ENCODE measurements around the gene ARL5A.

Gene ARL5A

GRCh38 chr2:151777935-151778334 is 50.3 kb downstream of the ARL5A start:
- TF ChIP-seq CTCF (IDR thresholded peaks at IDR 0.05; ENCODE audit: insufficient read depth, missing control alignments), result no peak
- no peak for DNase-seq (ENCODE audit: insufficient read length, low spot score)
- FAIRE-seq, result no peak

GRCh38 chr2:151777487-151777886 is 50.7 kb downstream of the ARL5A start:
- FAIRE-seq, result no peak
- no peak for DNase-seq (ENCODE audit: insufficient read length, low spot score)
- peak; percentile 19 for TF ChIP-seq CTCF (IDR thresholded peaks at IDR 0.05; ENCODE audit: insufficient read depth, missing control alignments)

- no peak for TF ChIP-seq CTCF (IDR thresholded peaks at IDR 0.05; ENCODE audit: insufficient read depth, missing control alignments)
- no peak for FAIRE-seq
- no peak for DNase-seq (ENCODE audit: insufficient read length, low spot score)
Measured at GRCh38 chr2:151776367-151776766, 51.9 kb downstream of the ARL5A start.

GRCh38 chr2:151775057-151775740 is 53.0 kb downstream of the ARL5A start:
- DNase-seq (ENCODE audit: insufficient read length, low spot score) (no peak), FAIRE-seq (no peak)
- TF ChIP-seq CTCF (IDR thresholded peaks at IDR 0.05; ENCODE audit: insufficient read depth, missing control alignments), result no peak

GRCh38 chr2:151774506-151774905 is 53.7 kb downstream of the ARL5A start:
- DNase-seq (ENCODE audit: insufficient read length, low spot score) (no peak), FAIRE-seq (no peak)
- TF ChIP-seq CTCF (IDR thresholded peaks at IDR 0.05; ENCODE audit: insufficient read depth, missing control alignments), result no peak

GRCh38 chr2:151771599-151772358 is 56.4 kb downstream of the ARL5A start:
- no peak for TF ChIP-seq CTCF (IDR thresholded peaks at IDR 0.05; ENCODE audit: insufficient read depth, missing control alignments)
- FAIRE-seq, result no peak
- DNase-seq (ENCODE audit: insufficient read length, low spot score), result no peak

GRCh38 chr2:151770995-151771394 is 57.2 kb downstream of the ARL5A start:
- TF ChIP-seq CTCF (IDR thresholded peaks at IDR 0.05; ENCODE audit: insufficient read depth, missing control alignments), result no peak
- FAIRE-seq, result no peak
- DNase-seq (ENCODE audit: insufficient read length, low spot score), result no peak
